ENCODE results near the gene CHST3.
"Not testable (repeated sequence)": the region's sequence is repeated elsewhere in the genome, so short reads cannot be mapped to it uniquely, and the experiment has no call there.

Gene CHST3, protein sequence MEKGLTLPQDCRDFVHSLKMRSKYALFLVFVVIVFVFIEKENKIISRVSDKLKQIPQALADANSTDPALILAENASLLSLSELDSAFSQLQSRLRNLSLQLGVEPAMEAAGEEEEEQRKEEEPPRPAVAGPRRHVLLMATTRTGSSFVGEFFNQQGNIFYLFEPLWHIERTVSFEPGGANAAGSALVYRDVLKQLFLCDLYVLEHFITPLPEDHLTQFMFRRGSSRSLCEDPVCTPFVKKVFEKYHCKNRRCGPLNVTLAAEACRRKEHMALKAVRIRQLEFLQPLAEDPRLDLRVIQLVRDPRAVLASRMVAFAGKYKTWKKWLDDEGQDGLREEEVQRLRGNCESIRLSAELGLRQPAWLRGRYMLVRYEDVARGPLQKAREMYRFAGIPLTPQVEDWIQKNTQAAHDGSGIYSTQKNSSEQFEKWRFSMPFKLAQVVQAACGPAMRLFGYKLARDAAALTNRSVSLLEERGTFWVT

DNA sequence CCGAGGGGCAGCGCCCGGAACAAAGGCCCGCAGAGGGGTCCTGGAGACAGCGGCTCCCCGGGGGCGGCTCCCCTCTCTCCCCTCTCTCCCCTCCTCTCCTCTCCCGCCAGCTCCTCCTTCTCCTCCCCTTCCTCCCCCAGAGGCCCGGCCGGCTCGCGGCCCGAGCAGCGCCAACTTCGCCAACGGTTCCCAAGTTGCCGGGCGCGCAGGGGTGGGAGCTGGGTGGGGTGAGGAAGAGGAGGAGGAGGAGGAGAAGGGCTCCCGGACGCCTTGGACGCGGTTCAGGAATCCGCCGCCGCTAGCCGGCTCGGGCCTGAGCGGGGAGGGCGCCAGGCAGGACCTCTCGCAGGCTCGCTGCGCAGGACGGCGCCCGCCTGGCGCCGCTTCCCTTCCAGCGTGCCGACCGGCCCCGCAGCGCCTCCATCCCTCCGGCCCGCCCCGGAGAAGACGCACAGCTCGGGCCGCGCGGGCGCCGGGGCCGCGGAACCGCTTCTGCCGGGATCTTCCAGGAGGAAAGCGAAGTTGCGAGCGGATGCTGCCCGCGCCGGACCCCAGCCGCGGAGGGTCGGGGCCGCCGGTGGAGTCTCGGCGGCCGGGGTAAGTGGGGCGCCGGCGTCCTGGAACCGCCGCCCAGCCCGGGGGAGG is at the start of gene CHST3:
TSS of gene CHST3 (plus strand) at position 298 of the 645 bp plus-strand sequence. CDS start 41,448 bp downstream, outside the sequence.
- DNase-seq (ENCODE audit: low read depth in 3 of 3), result no peak

DNA sequence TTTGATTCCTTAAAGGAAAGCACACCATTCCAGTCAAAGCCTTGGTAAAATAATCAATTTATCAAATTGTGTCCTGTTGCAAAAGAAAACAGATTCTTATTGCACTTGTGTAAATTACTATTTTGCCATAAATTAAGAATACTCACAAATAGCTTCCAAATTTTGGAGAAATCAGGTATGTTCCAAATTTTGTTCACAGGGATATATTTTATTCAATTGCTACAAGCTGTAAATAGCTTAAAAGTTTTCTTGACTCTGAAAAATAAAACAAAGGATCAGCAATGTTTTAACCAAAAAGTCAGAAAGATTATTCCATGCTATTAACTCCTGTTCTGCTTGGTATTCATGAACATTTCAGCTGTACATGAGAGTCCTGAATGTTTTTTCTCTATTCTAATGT is 47.4 kb upstream of the CHST3 start:
- DNase-seq (ENCODE audit: low read depth in 3 of 3), result no peak

DNA sequence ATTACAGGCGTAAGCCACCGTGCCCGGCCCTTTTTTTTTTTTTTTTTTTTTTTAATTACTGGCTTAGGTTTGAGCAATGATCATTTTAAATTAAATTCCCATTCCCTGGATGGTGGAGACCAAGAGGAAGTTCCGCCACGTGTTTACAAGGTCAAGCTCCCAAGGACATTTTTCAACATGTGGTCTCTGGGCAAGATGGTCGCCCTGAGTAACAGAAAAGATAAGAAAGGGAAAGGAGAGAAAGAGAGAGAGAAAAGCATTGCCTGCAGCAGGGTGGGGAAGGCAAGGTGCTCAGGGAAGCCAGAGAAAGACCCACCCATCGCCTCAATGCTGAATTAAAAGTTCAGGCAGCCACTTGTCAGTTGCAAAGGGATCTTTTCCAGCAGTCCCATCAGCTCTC is 45.2 kb upstream of the CHST3 start:
- DNase-seq (ENCODE audit: low read depth in 3 of 3), result no peak

DNA sequence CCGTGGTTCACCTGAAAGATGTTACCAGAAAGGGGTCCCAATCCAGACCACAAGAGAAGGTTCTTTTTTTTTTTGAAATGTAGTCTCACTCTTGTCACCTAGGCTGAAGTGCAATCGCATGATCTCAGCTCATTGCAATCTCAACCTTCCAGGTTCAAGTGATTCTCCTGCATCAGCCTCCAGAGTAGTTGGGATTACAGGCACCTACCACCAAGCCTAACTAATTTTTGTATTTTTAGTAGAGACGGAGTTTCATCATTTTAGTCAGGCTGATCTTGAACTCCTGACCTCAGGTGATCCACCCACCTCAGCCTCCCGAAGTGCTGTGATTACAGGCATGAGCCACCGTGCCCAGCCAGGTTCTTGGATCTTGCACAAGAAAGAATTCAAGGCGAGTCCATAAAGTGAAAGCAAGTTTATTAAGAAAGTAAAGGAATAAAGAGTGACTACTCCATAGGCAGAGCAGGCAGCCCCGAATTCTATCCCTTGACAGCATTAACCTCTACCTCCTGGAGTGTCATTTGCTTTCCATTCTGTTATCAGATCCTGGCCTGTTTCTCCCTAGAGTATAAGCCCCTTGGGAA is 44.1 kb upstream of the CHST3 start:
- not testable (repeated sequence) for DNase-seq (ENCODE audit: low read depth in 3 of 3)

DNA sequence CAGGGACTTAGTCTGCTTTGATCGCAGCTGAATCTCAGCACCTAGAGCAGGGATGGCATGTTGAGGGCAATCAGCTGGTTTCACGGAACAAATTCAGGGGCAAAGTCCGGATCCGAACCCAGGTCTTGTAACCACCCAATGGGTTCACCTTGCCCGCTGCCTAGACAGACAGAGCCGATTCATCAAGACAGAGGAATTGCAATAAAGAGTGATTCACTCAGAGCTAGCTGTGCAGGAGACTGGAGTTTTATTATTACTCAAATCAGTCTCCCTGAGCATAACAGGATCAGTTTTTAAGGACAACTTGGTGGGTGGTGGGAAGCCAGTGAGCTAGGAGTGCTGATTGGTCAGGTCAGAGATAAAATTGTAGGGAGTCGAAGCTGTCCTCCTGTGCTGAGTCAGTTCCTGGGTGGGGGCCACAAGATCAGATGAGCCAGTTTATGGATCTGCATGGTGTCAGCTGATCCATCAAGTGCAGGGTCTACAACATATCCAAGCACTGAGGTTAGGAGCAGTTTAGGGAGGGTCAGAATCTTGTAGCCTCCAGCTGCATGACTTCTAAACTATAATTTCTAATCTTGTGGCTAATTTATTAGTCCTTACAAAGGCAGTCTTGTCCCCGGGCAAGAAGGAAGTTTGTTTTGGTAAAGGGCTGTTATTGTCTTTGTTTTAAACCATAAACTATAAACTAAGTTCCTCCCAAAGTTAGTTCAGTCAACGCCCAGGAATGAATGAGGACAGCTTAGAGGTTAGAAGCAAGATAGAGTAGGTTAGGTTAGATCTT is 43.5 kb upstream of the CHST3 start:
- no peak for DNase-seq (ENCODE audit: low read depth in 3 of 3)

DNA sequence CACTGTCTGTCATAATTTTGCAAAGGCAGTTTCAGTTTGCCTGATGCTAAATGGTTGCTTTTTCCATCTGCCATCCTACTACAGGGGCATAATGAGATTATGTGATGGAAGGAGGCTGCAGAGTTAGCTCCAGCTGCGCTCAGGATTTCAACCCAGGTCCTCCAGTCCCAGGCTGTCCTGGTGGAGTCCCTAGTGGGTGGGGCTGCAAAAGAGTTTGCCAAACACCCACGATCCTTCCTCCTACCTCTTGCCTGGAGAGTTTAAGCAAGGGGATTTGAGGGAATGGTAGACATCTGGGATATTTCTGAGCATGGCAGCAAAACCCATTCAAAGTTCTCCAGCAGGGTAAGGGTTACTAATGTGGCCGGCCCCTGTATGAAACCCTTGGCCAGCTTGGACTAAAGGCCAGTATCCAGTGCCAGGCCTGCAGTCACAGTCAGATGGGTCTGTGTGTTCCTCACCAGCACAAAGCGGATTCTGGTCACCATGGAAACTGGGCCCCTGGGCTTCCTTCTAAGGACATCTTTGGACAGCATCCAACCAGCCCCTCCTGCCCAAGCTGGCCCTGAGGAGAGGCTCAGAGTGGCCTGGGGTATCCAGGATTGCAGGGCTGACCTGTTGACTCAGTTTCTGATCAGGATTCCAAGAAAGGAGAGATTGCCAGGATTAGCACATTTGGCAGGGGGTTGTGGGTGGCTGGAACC is 42.7 kb upstream of the CHST3 start:
- no peak for DNase-seq (ENCODE audit: low read depth in 3 of 3)

DNA sequence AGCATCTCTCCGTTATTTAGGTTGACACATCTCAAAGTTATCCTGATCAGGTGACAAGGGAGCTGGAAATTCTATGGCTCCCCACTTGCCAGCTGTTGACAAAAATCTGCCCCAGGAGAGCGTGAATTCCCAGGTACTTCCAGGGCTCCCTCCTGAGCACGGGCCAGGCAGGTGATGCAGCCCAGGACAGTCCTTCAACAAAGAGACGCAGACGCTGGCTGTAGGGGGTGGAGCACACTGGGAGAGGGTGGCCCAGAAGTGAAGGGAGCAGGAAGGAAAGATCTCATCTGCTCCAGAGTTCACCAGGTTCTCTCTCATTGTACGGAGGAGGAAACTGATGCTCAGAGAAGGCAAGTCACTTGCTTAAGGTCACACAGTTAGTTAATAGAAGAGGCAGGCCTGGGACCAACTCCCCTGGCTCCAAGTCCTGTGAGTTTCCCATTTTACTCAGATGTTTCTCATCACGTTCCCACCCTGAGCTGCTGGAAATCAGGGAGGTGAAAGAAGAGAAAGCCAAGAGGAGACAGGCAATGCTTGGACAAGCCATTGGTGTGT is 41.0 kb upstream of the CHST3 start:
- DNase-seq (ENCODE audit: low read depth in 3 of 3), result no peak

DNA sequence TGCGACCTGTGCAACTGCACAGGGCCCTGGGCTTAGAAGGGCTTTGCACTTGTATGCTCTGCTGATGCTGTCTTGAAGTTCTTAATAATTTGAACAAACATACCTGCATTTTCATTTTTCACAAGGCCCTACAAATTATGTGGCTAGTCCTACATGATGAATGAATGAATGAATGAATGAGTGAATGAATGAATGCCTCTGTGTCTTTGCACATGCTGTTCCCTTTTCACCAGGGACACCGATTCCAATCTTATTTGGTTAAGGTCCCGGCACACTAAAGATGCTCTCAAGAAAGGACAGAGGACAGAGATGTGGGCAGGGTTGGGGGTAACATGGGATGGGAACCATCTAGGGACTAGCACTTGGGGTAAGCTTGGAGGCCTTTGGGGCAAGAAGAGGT is 39.4 kb upstream of the CHST3 start:
- no peak for DNase-seq (ENCODE audit: low read depth in 3 of 3)

DNA sequence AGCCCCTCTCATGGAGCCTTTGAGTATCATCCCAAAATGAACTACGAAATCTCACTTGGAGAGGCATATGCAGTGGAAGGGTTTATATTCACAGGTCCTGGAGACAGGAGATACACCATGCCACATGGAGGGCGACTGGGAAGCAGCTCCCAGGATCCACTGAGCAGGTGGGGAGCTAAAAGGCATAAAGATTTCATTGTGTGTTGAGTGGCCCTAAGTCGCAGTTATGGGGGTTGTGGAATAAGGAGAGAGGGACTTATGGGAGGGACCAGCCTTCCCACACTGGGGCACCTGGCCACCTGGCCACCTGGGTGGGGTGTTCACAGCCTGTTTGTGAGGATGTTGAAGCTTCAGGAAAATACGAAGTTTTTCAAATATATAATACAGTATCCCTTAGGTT is 37.0 kb upstream of the CHST3 start:
- no peak for DNase-seq (ENCODE audit: low read depth in 3 of 3)

DNA sequence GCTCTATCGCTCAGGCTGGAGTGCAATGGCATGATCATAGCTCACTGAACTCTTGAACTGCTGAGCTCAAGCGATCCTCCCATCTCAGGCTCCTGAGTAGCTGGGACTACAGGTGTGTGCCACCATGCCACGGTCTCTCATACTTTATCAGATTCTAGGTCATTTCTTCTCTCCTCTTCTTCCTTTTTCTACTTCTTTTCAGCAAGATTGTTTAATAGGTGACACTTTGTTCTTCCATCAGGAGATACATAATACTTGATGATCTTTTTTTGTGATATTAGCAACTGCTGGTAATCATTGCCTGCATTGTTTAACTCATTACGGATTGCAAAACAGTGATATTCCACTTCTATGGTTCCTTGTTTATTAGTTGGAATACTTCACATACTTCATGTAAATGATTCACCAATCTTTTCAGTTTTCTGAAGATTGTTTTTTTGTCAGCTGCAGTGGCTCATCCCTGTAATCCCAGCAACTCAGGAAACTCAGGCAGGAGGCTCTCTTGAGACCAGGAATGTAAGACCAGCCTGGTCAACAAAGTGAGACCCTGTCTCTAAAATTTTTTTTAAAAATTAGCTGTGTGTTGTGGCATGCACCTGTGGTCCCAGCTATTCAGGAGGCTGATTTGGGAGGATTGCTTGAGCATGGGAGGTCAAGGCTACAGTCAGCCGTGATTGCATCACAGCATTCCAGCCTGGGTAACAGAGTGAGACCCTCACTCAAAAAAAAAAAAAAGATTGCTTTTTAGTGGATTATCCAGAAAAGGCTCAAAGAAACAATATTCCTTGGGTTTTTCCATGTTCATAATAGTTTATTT is 36.2 kb upstream of the CHST3 start:
- no peak for DNase-seq (ENCODE audit: low read depth in 3 of 3)

DNA sequence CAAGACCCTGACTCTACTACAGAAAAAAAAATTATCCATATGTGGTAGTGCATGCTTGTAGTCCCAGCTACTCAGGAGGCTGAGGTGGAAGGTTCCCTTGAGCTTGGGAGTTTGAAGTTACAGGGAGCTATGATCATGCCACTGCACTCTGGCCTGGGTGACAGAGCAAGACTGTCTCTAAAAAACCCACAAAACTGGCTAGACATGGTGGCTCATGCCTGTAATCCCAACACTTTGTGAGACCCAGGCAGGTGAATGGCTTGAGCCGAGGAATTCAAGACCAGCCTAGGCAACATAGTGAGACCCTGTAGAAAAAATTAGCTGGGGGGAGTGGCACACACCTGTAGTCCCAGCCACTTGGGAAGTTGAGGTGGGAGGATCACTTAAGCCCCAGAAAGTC is 32.9 kb upstream of the CHST3 start:
- DNase-seq (ENCODE audit: low read depth in 3 of 3), result no peak

DNA sequence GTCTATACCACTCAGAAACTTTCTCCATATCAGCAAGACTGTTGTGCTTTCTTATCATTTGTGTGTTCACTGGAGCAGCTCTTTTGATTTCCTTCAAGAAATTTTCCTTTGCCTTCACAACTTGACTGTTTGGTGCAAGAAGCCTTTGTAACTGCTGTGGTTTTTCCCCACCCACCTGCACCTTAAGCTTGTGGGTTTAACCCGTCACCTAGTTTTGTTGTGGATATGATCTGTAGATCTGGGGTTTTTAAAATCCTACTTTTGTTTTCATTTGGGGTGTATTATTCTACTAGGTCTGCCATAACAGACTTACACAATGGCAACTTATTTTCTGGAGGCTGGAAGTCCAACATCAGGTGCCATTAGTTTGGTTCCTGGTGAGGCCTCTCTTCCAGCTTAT is 30.5 kb upstream of the CHST3 start:
- peak; percentile 38 to 54 (median 44) for DNase-seq (ENCODE audit: low read depth in 3 of 3)

DNA sequence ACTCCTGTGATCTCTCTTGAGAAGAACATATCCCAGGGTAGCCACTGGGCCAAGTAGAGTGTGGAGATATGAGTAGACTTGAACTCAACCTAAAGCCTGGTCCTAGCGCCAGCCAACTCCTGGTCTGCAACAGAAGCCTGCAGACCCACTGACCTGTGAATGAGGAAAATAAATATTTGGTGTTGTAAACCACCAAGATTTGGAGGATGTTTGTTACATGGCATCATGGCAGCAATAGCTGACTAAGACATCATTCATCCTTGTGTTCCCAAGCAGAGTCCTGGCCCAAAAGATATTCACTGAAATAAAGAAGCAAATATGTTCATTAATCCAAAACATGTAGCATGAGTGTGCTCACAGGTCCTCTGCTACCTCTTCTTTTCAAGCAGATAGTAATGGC is 26.0 kb upstream of the CHST3 start:
- DNase-seq (ENCODE audit: low read depth in 3 of 3), result no peak

DNA sequence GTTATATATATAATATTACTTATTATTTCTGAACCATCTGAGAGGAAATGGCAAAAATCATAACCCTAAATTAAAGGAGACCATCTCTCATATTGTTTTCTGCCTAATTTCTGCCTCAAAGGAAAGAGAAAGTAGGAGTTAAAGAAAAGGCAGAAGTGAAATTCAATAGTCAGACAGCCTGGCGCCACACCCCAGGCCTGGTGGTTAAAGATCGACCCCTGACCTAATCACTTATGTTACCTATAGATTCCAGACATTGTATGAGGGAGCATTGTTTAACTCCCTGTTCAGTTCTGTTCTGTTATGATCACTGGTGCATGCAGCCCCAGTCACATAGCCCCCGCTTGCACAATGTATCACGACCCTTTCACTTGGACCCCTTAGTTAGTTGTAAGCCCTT is 24.9 kb upstream of the CHST3 start:
- no peak for DNase-seq (ENCODE audit: low read depth in 3 of 3)

DNA sequence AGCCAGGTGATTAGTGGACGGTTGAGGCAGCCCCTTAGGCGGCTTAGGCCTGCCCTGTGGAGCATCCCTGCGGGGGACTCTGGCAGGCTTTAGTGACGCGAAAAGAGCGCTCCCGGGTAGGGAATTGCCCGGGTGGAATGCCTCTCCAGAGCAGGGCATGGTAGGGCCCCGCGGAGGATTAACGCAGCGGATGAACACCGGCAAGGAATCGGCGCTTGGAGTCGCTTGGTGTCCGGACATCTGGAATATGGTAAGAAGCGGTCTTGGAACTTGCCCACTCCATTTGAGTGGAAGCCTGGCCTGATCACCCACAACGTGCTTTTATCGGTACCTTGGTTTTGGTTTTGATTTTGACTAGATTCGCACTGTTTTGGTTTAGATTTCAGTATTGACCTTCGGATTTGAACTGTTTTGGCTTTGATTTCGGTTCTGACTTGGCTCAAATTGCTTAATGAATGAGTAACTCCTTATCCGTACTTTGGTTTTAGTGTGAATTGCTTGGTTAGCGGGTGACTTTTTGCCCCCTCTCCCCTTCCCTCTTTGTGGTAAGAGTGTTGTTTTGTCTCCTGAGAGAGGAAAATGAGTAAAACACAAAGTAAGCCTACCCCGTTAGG is 24.2 kb upstream of the CHST3 start:
- DNase-seq (ENCODE audit: low read depth in 3 of 3), result no peak

DNA sequence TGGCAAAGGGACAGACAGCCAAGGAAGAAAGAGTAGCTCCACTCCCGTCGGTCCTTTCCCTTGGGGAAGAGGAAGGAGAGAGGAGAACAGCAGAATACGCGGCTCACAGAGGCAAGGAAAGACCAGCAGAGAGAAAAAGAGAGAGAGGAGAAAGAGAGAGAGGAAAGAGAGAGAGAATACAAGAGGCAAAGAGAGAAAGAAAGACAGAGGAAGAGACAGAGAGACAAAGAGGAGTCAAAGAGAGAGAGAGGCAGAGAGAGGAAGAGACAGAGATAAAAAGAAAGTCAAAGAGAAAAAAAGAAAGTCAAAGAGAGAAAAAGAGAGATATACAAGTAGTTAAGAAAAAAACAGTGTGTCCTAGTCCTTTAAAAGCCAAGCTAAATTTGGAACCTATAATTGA is 23.4 kb upstream of the CHST3 start:
- DNase-seq (ENCODE audit: low read depth in 3 of 3), result no peak

DNA sequence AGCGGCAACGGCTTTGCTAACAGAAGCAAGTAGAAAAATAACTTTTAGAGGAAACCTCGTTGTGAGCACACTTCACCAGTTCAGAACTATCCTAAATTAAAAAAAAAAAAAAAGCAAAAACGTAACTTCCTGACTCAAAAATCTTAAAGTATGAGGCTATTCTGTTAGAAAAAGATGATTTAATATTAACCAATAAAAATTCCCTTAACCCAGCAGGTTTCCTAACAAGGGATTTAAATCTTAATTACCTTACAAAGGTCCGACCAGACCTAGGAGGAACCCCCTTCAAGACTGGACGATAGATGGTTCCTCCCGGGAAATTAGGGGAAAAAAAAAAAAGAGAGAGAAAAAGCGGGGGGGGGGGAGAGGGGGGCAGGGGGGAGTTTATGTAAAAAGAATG is 22.9 kb upstream of the CHST3 start:
- DNase-seq (ENCODE audit: low read depth in 3 of 3), result no peak

DNA sequence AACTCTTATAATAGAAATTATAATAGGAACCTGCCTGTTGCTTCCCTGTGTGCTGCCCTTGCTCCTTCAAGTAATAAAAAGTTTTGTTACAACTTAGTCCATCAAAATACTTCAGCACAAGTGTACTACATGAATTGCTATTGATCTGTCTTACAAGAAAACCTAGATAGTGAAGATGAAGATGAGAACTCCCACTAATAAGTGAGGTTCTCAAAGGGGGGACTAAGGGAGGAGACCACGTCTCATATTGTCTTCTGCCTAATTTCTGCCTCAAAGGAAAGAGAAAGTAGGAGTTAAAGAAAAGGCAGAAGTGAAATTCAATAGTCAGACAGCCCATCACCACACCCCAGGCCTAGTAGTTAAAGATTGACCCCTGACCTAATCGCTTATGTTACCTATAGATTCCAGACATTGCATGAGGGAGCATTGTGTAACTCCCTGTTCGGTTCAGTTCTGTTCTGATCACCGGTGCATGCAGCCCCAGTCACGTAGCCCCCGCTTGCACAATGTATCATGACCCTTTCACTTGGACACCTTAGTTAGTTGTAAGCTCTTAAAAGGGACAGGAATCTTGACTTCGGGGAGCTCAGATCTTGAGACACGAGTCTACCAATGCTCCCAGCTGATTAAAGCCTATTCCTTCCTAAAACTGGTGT is 18.2 kb upstream of the CHST3 start:
- DNase-seq (ENCODE audit: low read depth in 3 of 3), result no peak

DNA sequence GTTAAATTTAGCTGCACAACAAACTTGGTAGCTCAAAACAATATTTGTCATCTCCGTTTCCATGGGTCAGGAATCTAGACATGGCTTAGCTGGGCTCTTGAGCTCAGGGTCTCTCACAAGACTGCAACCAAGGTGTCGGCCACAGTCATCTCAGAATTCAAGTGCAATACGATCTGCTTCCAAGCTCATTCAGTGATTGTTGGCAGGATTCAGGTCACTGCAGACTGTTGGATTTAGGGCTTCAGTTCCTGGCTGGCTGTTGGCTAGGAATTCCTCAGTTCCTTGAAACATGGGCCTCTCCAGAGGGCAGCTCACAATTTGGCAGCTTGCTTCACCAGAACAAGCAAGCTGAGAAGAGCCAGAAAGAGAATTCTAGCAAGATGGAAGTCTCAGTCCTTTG is 17.5 kb upstream of the CHST3 start:
- no peak for DNase-seq (ENCODE audit: low read depth in 3 of 3)

Measured in stimulated activated CD4-positive, alpha-beta T cell treated with anti-CD3 and anti-CD28 coated beads, TNF-alpha, amount 100 ng/mL, for 48 hours (primary cell).